ENCODE data around the gene KLF9.

DNA sequence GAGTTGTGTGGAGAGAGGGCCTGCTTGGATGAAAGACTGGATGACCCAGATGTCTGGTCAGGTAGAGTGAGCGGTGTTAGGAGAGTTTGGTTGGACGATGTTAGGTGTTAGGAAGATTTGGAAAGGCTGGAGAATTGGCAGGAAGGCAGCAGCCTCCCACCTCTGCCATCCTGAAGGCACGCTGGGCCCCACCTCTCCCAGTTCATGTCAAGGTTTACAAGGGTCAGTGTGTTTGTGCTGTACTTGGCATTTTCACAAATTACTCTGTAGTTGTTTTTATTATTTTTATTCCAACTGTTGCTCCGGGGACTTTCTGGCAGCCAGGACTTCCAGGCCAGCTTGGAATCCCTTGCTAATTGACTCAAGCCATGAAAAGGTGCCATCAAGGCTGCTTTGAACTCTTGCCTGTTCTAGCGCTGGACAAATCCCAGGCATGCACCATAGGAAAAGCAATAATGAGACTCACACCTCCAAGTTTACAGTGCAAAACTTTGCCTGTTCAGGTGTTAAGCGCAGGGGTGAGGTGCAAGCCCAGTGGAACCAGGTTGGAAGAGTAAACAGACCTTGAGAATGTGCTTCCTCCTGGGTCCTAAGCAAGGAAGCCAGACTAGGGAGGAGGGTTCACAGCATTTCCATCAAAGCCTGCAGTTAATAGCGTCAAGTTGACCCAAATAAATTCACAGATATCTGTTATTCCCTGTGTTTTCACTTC is 41.7 kb upstream of the KLF9 start:
- TF ChIP-seq, protein P1, sequence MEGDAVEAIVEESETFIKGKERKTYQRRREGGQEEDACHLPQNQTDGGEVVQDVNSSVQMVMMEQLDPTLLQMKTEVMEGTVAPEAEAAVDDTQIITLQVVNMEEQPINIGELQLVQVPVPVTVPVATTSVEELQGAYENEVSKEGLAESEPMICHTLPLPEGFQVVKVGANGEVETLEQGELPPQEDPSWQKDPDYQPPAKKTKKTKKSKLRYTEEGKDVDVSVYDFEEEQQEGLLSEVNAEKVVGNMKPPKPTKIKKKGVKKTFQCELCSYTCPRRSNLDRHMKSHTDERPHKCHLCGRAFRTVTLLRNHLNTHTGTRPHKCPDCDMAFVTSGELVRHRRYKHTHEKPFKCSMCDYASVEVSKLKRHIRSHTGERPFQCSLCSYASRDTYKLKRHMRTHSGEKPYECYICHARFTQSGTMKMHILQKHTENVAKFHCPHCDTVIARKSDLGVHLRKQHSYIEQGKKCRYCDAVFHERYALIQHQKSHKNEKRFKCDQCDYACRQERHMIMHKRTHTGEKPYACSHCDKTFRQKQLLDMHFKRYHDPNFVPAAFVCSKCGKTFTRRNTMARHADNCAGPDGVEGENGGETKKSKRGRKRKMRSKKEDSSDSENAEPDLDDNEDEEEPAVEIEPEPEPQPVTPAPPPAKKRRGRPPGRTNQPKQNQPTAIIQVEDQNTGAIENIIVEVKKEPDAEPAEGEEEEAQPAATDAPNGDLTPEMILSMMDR (IDR thresholded peaks at IDR 0.05) = no peak
- TF ChIP-seq POLR2A (IDR thresholded peaks at IDR 0.05) = no peak
